ENCODE measurements around the gene CBARP.
A peak's percentile ranks its signal among the peaks of the same experiment; 100 is the strongest.

Gene CBARP

GRCh38 chr19:1245494-1246264 lies 7.9 kb upstream of the CBARP start:
- in situ Hi-C loops (cut with HindIII; ENCODE audit: low pct_ligation_motif_present, low pct_unique_long_range_greater_than_20kb, low sequenced_read_pairs), result no loop called here
- DNase-seq, result no peak

GRCh38 chr19:1244693-1245451 lies 7.1 kb upstream of the CBARP start:
- in situ Hi-C loops (cut with HindIII; ENCODE audit: low pct_ligation_motif_present, low pct_unique_long_range_greater_than_20kb, low sequenced_read_pairs), result no loop called here
- no peak for DNase-seq

GRCh38 chr19:1243768-1244692 lies 6.2 kb upstream of the CBARP start:
- peak; percentile 79 for DNase-seq
- in situ Hi-C loops (cut with HindIII; ENCODE audit: low pct_ligation_motif_present, low pct_unique_long_range_greater_than_20kb, low sequenced_read_pairs), result no loop called here

- DNase-seq, result peak; percentile 91
- in situ Hi-C loops (cut with HindIII; ENCODE audit: low pct_ligation_motif_present, low pct_unique_long_range_greater_than_20kb, low sequenced_read_pairs), result no loop called here
These were observed 3.8 kb upstream of the CBARP start, which contains the start of gene ATP5F1D for GRCh38 chr19:1241417-1242095. Gene ATP5F1D (plus strand): TSS chr19:1241751. CDS start chr19:1241851, 100 bp downstream.

- DNase-seq, result no peak
- in situ Hi-C loops (cut with HindIII; ENCODE audit: low pct_ligation_motif_present, low pct_unique_long_range_greater_than_20kb, low sequenced_read_pairs), result no loop called here
These were observed 3.1 kb upstream of the CBARP start for GRCh38 chr19:1240925-1241324.

GRCh38 chr19:1239796-1240737 lies 2.3 kb upstream of the CBARP start:
- in situ Hi-C loops (cut with HindIII; ENCODE audit: low pct_ligation_motif_present, low pct_unique_long_range_greater_than_20kb, low sequenced_read_pairs), result no loop called here

GRCh38 chr19:1239420-1239795 lies 1.6 kb upstream of the CBARP start:
- in situ Hi-C loops (cut with HindIII; ENCODE audit: low pct_ligation_motif_present, low pct_unique_long_range_greater_than_20kb, low sequenced_read_pairs), result no loop called here
- DNase-seq, result no peak

More at GRCh38 chr19:1239796-1240737, 2.3 kb upstream of the CBARP start:
- peak; percentile 84 for DNase-seq

- DNase-seq, result no peak
- in situ Hi-C loops (cut with HindIII; ENCODE audit: low pct_ligation_motif_present, low pct_unique_long_range_greater_than_20kb, low sequenced_read_pairs), result no loop called here
These were observed 831 bp upstream of the CBARP start for GRCh38 chr19:1238369-1239303.

- in situ Hi-C loops (cut with HindIII; ENCODE audit: low pct_ligation_motif_present, low pct_unique_long_range_greater_than_20kb, low sequenced_read_pairs), result no loop called here
- DNase-seq, result no peak
These were observed 662 bp downstream of the CBARP start for GRCh38 chr19:1237027-1237659.

- in situ Hi-C loops (cut with HindIII; ENCODE audit: low pct_ligation_motif_present, low pct_unique_long_range_greater_than_20kb, low sequenced_read_pairs), result no loop called here
- DNase-seq, result no peak
These were observed 1.2 kb downstream of the CBARP start for GRCh38 chr19:1236576-1236975.

GRCh38 chr19:1235625-1236538 lies 1.9 kb downstream of the CBARP start:
- in situ Hi-C loops (cut with HindIII; ENCODE audit: low pct_ligation_motif_present, low pct_unique_long_range_greater_than_20kb, low sequenced_read_pairs), result no loop called here
- DNase-seq, result no peak

GRCh38 chr19:1234955-1235380 lies 2.8 kb downstream of the CBARP start:
- in situ Hi-C loops (cut with HindIII; ENCODE audit: low pct_ligation_motif_present, low pct_unique_long_range_greater_than_20kb, low sequenced_read_pairs), result no loop called here
- DNase-seq, result no peak

GRCh38 chr19:1234051-1234954 lies 3.5 kb downstream of the CBARP start:
- in situ Hi-C loops (cut with HindIII; ENCODE audit: low pct_ligation_motif_present, low pct_unique_long_range_greater_than_20kb, low sequenced_read_pairs), result no loop called here
- DNase-seq, result no peak

- in situ Hi-C loops (cut with HindIII; ENCODE audit: low pct_ligation_motif_present, low pct_unique_long_range_greater_than_20kb, low sequenced_read_pairs), result no loop called here
- DNase-seq, result no peak
These were observed 4.6 kb downstream of the CBARP start for GRCh38 chr19:1233115-1233667.
